K562 (cell line): ENCODE data around the gene IRF2BP1. TPM values are rescaled to one million over a fixed set of nuclear protein-coding genes. Genes with fewer than 3 reads are reported as not detected.
A peak's percentile ranks its signal among the peaks of the same experiment; 100 is the strongest.

Source experiments
- ARNT ChIP-seq, 2 experiments: fragments of 450-650 bp; IDR thresholded peaks; 2 replicates each; pipeline ENCODE4 v1.6.1; 2016; ENCODE audit warnings: mild to moderate bottlenecking in 1 of 2
- ATF1 ChIP-seq, 2 experiments: fragments of 450-650 bp in 1 of 2; IDR thresholded peaks; 2 replicates each; pipeline ENCODE4 v1.6.1; 2016; ENCODE audit warnings: missing compliant biosample characterization in 1 of 2, missing genetic modification characterization in 1 of 2
- CREB3L1 ChIP-seq: fragments of 450-650 bp; IDR thresholded peaks from 2 replicates; pipeline ENCODE4 v1.6.1; 2014; ENCODE audit warnings: low read depth, mild to moderate bottlenecking, moderate library complexity, borderline replicate concordance
- DPF2 ChIP-seq: fragments of 450-650 bp; IDR thresholded peaks from 2 replicates; pipeline ENCODE4 v1.6.1; 2016
- ELF2 ChIP-seq: fragments of 250-450 bp; sonication (Bioruptor Pico); IDR thresholded peaks from 2 replicates; pipeline ENCODE4 v1.5.0; 2021; ENCODE audit warnings: mild to moderate bottlenecking
- ETS2 ChIP-seq: IDR thresholded peaks from 2 replicates; pipeline ENCODE4 v1.6.1; 2016; ENCODE audit warnings: borderline replicate concordance, missing genetic modification characterization, mild to moderate bottlenecking, moderate library complexity, missing compliant biosample characterization; ENCODE audit not compliant: poor library complexity, severe bottlenecking
- GABPA ChIP-seq: fragments of 200-800 bp; sonication (Bioruptor generic); conservative IDR thresholded peaks from 2 replicates; pipeline ENCODE4 v1.6.1; 2016; ENCODE audit warnings: low read depth, missing genetic modification characterization, missing compliant biosample characterization
- IFI16 ChIP-seq: fragments of 250-450 bp; sonication (Bioruptor Pico); IDR thresholded peaks from 2 replicates; pipeline ENCODE4 v2.1.2; 2022; ENCODE audit warnings: mild to moderate bottlenecking, inconsistent platforms
- KLF6 ChIP-seq: fragments of 250-450 bp; sonication (Bioruptor Pico); IDR thresholded peaks from 2 replicates; pipeline ENCODE4 v1.4.0; 2020; ENCODE audit warnings: mild to moderate bottlenecking, moderate library complexity, borderline replicate concordance
- MLLT1 ChIP-seq, 2 experiments: fragments of 450-650 bp; IDR thresholded peaks; 2 replicates each; pipeline ENCODE4 v1.6.1; 2016
- RBBP5 ChIP-seq: fragments of 200-600 bp; sonication (generic); IDR thresholded peaks from 2 replicates; pipeline ENCODE4 v1.6.1; 2012; ENCODE audit warnings: borderline replicate concordance, mild to moderate bottlenecking, low read length, control low read depth, inconsistent platforms; ENCODE audit not compliant: insufficient read depth, poor library complexity, severe bottlenecking
- SREBF2 ChIP-seq: sonication (generic); formaldehyde crosslinking; IDR thresholded peaks from 2 replicates; pipeline ENCODE4 v1.4.0; 2020; ENCODE audit warnings: mild to moderate bottlenecking, missing genetic modification reagents
- U2AF2 ChIP-seq: fragments of 200-400 bp; formaldehyde crosslinking; optimal IDR thresholded peaks from 2 replicates; pipeline ENCODE3; 2017; ENCODE audit warnings: low read depth, mild to moderate bottlenecking, low read length
- ZBTB26 ChIP-seq: fragments of 450-650 bp; formaldehyde crosslinking; IDR thresholded peaks from 2 replicates; pipeline ENCODE4 v1.4.0; 2022; ENCODE audit warnings: missing genetic modification characterization
- ZNF165 ChIP-seq: fragments of 250-450 bp; sonication (Bioruptor Pico); IDR thresholded peaks from 2 replicates; pipeline ENCODE4 v1.4.0; 2020; ENCODE audit warnings: borderline replicate concordance
- polyA plus RNA-seq, 8 experiments: library from polyadenylated mRNA; depleted of rRNA in 4 of 8; stranded (reverse) in 5 of 8; unstranded in 3 of 8; fragments of >200 nt; fragmentation: Nextera tagmentation in 2 of 8; fragmentation: Illumina TruSeq in 1 of 8; extraction: Ambion mirVana in 2 of 8; extraction: Trizol in 1 of 8; gene quantifications; 2 replicates each; pipeline versions ENCODE4 v1.2.1 to v1.2.3, GENCODE V29; 2011 to 2014; ENCODE audit warnings: inconsistent platforms in 1 of 8, missing spikeins in 1 of 8
- total RNA-seq, 7 experiments: library from RNA; depleted of rRNA in 6 of 7; stranded (reverse); fragments of >200 nt in 6 of 7; fragmentation: Illumina TruSeq in 2 of 7; extraction: Trizol in 2 of 7; gene quantifications; 2 replicates each; pipeline versions ENCODE4 v1.2.1 to v1.2.3, GENCODE V29; 2011 to 2021; ENCODE audit warnings: low replicate concordance in 1 of 7
- TF ChIP-seq, protein P1 (sequence below): fragments of 450-650 bp; IDR thresholded peaks from 2 replicates; pipeline ENCODE4 v1.7.1; 2018; ENCODE audit warnings: mild to moderate bottlenecking, low read depth; ENCODE audit not compliant: partially characterized antibody
- TF ChIP-seq, protein P2 (sequence below): IDR thresholded peaks from 2 replicates; pipeline ENCODE4 v1.6.1; 2014; ENCODE audit warnings: antibody characterized with exemption
- TF ChIP-seq, protein P3 (sequence below): fragments of 250-450 bp; sonication (Bioruptor Pico); IDR thresholded peaks from 2 replicates; pipeline ENCODE4 v1.8.0; 2021; ENCODE audit warnings: borderline replicate concordance, mild to moderate bottlenecking, moderate library complexity; ENCODE audit not compliant: poor library complexity, severe bottlenecking

The IRF2BP1 gene
- total and polyA plus RNA-seq, 9 of the 15 experiments (the other 6 are each of a cell fraction or from before 2014, with no cell fraction given), result 0.61 to 35.9 (median 3.5) TPM

GRCh38 chr19:45863335-45863839 is 22.6 kb downstream of the IRF2BP1 start (continued):
- TF ChIP-seq, protein P1, sequence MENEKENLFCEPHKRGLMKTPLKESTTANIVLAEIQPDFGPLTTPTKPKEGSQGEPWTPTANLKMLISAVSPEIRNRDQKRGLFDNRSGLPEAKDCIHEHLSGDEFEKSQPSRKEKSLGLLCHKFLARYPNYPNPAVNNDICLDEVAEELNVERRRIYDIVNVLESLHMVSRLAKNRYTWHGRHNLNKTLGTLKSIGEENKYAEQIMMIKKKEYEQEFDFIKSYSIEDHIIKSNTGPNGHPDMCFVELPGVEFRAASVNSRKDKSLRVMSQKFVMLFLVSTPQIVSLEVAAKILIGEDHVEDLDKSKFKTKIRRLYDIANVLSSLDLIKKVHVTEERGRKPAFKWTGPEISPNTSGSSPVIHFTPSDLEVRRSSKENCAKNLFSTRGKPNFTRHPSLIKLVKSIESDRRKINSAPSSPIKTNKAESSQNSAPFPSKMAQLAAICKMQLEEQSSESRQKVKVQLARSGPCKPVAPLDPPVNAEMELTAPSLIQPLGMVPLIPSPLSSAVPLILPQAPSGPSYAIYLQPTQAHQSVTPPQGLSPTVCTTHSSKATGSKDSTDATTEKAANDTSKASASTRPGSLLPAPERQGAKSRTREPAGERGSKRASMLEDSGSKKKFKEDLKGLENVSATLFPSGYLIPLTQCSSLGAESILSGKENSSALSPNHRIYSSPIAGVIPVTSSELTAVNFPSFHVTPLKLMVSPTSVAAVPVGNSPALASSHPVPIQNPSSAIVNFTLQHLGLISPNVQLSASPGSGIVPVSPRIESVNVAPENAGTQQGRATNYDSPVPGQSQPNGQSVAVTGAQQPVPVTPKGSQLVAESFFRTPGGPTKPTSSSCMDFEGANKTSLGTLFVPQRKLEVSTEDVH, result peak; percentile 1
- TF ChIP-seq GABPA (tag) (peak; percentile 90), SREBF2 (0 out of 2 replicates have a peak, but pooled peaks have one; percentile 58), ZNF165 (CRISPR knock-in tag) (no peak), KLF6 (0 out of 2 replicates have a peak, but pooled peaks have one; percentile 46), RBBP5 (no peak), ATF1 (CRISPR knock-in tag; IDR thresholded peaks at IDR 0.05) (no peak), ATF1 (tag; IDR thresholded peaks at IDR 0.05) (no peak), ZBTB26 (0 out of 2 replicates have a peak, but pooled peaks have one; percentile 8), ELF2 (CRISPR knock-in tag) (0 out of 2 replicates have a peak, but pooled peaks have one; percentile 69), IFI16 (CRISPR knock-in tag) (no peak), ETS2 (tag) (no peak), DPF2 (peak; percentile 67; the same call in 1 of the 2 replicates), CREB3L1 (0 out of 2 replicates have a peak, but pooled peaks have one; percentile 32), U2AF2 (no peak), ARNT (IDR thresholded peaks at IDR 0.05) (no peak; a peak in 1 of 4 replicates), MLLT1 (IDR thresholded peaks at IDR 0.05) (peak; percentile 70 to 73; a peak in 1 of 4 replicates)
- TF ChIP-seq, protein P2, sequence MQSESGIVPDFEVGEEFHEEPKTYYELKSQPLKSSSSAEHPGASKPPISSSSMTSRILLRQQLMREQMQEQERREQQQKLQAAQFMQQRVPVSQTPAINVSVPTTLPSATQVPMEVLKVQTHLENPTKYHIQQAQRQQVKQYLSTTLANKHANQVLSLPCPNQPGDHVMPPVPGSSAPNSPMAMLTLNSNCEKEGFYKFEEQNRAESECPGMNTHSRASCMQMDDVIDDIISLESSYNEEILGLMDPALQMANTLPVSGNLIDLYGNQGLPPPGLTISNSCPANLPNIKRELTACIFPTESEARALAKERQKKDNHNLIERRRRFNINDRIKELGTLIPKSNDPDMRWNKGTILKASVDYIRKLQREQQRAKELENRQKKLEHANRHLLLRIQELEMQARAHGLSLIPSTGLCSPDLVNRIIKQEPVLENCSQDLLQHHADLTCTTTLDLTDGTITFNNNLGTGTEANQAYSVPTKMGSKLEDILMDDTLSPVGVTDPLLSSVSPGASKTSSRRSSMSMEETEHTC, result 0 out of 2 replicates have a peak, but pooled peaks have one; percentile 17
- TF ChIP-seq, protein P3, sequence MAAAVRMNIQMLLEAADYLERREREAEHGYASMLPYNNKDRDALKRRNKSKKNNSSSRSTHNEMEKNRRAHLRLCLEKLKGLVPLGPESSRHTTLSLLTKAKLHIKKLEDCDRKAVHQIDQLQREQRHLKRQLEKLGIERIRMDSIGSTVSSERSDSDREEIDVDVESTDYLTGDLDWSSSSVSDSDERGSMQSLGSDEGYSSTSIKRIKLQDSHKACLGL (CRISPR knock-in tag), result no peak
